SU-DHL-6 (cell line): ENCODE results near the gene POFUT2.

Experiments used
- CTCF ChIP-seq: fragments of 200-600 bp; sonication (generic); IDR thresholded peaks from one replicate; pipeline ENCODE4 v1.5.1; 2017; ENCODE audit warnings: antibody characterized with exemption, mild to moderate bottlenecking, low read length, moderate library complexity; ENCODE audit not compliant: insufficient read depth, poor library complexity, severe bottlenecking
- EZH2phosphoT487 ChIP-seq: fragments of 200-600 bp; sonication (generic), shearing (Covaris generic); conservative IDR thresholded peaks from 2 replicates; pipeline ENCODE4 v1.6.1; 2018; ENCODE audit warnings: mild to moderate bottlenecking, antibody characterized with exemption, low read length, moderate library complexity, mixed read lengths

GRCh38 chr21:45329261-45330074, 41.8 kb upstream of the POFUT2 start:
- TF ChIP-seq CTCF: no peak
- no peak for TF ChIP-seq EZH2phosphoT487
